Renal cortical epithelial cell (primary cell): ENCODE measurements around the gene DAND5. TPM values are rescaled to one million over a fixed set of nuclear protein-coding genes. Genes with fewer than 3 reads are reported as not detected.
"Not testable (repeated sequence)": the region's sequence is repeated elsewhere in the genome, so short reads cannot be mapped to it uniquely, and the experiment has no call there.

ENCODE experiments used
- DNase-seq: peaks from one replicate; pipeline ENCODE4 v3.0.0-alpha.2; 2011; ENCODE audit warnings: low read depth
- total RNA-seq: library from RNA; depleted of rRNA; stranded (reverse); fragments of >200 nt; gene quantifications from 2 replicates; pipeline ENCODE4 v1.2.3, GENCODE V29; 2014

Gene DAND5
- total RNA-seq, 1 donor from 2014 or later, result 0.05 TPM

- peak; percentile 89 for DNase-seq
Measured at GRCh38 chr19:12945479-12946091, 23.8 kb upstream of the DAND5 start, which contains the start of gene RAD23A. TSS of gene RAD23A (plus strand) at chr19:12945862. CDS start at chr19:12945949, 87 bp downstream.

- DNase-seq, result peak; percentile 48
Measured at GRCh38 chr19:12946092-12946721, 23.2 kb upstream of the DAND5 start.

DNA sequence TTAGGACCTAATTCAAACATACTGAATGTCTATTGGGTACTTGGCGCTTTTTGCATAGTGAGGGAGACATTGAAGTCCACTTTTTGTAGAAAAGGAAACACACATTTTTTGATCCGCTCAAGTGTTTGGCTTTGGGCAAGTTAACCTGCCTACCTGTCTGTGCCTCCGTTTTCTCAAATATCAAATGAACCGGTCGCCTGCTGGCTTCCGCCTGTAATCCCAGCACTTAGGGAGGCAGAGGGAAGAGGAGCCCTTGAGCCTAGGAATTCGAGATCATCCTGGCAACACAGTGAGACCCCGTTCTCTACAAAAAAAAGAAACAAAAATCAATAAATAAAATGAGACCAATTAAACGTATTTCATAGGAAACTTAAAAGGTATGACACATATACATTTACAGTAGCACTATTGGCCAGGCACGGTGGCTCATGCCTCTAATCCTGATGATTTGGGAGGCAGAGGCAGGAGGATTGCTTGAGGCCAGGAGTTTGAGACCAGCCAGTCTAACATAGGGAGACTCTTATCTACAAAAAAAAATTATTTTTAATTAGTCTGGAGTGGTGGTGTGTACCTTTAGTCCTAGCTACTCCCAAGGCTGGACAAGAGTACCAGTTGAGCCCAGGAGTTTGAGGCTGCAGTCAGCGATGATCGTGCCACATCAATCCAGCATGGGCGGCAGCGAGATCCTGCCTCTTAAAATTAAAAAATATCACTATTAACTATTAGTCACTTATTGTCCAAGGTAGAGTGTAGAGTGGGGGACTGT is 22.5 kb upstream of the DAND5 start:
- DNase-seq, result no peak

GRCh38 chr19:12947702-12948611 is 21.4 kb upstream of the DAND5 start:
- no peak for DNase-seq

DNA sequence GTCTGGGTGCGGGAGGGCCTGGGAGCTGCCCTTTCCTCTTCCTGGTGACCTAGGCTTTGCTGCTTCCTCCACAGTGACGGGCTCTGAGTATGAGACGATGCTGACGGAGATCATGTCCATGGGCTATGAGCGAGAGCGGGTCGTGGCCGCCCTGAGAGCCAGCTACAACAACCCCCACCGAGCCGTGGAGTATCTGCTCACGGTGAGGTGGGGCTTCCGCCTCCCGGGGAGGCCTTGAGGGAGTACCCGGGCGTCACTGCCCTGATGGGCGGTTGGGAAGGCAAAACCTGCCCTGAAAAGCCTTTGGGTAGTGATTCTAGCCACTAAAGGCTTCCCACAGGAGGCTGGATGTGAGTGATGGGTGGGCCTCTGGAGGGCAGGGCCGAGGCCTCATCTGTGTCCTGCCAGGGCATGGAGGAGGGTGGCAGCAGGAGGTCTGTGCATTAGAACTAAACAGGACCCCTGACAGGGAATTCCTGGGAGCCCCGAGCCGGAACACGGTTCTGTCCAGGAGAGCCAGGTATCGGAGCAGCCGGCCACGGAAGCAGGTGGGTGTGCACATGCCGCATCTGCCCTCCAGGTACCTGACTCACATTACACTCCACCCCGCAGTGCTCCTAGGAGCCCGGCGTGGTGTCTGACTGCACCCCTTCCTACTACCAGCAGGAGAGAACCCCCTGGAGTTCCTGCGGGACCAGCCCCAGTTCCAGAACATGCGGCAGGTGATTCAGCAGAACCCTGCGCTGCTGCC is 20.6 kb upstream of the DAND5 start:
- DNase-seq, result no peak

DNA sequence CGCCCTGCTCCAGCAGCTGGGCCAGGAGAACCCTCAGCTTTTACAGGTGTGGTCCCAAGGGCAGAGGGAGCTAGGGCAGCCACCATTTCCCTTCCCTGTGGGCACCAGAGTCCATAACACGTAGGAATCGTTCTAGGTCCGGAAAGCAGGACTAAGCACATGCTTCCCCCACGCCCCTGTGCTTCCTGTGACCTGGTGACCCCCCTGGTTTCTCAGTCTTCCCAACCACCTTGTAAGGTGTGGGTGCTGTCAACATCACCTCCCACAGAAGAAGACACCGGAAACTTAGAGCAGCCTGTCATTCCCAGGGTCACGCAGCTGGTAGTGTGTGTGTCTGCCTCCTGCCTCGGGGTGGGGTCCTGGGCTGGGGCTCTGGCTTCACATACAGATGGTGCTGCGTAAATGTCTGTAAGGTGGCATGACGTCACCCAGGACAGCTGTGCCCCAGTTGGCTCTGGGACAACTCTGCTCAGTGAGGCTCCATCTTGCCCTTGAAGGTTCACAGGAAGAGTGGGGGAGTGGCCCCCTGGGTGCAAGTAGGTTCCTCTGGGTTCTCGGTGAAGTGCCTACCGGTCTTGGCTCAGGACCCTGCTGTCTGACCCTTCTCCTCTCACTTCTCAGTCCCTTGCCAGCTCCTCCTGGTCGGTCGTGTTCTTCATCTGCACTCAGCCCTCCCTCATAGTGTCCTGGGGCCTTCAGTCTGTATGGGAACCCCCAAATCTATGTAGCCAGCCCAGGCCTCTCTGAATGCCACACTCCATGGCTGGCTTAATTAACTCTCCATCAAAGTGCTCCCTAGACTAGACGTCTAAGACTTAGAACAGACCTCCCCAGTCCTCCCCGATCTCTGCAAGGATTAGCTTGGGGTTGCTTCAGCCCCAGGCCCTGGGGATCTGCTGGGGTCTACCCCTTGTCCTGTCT is 19.8 kb upstream of the DAND5 start:
- DNase-seq, result no peak

- not testable (repeated sequence) for DNase-seq
Measured at GRCh38 chr19:12952050-12952449, 17.3 kb upstream of the DAND5 start.

DNA sequence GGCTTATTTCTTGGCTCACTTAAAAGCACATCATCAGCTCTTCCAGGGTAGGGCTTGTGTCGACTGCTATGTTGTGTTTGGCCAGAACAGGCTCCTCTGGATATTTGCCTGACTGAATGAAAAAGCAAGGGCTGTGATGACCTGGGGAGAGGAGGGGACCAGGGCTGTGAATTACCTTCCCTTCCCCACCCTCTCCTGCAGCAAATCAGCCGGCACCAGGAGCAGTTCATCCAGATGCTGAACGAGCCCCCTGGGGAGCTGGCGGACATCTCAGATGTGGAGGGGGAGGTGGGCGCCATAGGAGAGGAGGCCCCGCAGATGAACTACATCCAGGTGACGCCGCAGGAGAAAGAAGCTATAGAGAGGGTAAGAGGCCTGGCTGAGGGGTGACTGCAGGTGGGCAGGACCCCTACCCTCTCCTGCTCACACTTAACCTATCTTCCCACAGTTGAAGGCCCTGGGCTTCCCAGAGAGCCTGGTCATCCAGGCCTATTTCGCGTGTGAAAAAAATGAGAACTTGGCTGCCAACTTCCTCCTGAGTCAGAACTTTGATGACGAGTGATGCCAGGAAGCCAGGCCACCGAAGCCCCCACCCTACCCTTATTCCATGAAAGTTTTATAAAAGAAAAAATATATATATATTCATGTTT is 16.8 kb upstream of the DAND5 start:
- no peak for DNase-seq

DNA sequence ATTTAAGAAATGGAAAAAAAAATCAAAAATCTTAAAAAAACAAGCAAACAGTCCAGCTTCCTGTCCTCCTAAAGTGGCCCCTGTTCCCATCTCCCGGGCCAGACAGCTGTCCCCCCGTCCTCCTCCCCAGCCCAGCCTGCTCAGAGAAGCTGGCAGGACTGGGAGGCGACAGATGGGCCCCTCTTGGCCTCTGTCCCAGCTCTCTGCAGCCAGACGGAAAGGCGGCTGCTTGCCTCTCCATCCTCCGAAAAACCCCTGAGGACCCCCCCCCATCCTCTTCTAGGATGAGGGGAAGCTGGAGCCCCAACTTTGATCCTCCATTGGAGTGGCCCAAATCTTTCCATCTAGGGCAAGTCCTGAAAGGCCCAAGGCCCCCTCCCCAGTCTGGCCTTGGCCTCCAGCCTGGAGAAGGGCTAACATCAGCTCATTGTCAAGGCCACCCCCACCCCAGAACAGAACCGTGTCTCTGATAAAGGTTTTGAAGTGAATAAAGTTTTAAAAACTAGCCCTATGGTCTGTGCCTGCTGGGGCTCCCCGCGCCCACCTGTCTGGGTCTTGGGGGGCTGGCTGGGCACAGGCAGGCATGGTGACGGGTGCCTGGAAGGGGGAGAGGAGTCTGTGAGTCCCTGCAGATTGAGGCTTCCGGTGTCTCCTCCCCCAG is 16.1 kb upstream of the DAND5 start:
- no peak for DNase-seq

DNA sequence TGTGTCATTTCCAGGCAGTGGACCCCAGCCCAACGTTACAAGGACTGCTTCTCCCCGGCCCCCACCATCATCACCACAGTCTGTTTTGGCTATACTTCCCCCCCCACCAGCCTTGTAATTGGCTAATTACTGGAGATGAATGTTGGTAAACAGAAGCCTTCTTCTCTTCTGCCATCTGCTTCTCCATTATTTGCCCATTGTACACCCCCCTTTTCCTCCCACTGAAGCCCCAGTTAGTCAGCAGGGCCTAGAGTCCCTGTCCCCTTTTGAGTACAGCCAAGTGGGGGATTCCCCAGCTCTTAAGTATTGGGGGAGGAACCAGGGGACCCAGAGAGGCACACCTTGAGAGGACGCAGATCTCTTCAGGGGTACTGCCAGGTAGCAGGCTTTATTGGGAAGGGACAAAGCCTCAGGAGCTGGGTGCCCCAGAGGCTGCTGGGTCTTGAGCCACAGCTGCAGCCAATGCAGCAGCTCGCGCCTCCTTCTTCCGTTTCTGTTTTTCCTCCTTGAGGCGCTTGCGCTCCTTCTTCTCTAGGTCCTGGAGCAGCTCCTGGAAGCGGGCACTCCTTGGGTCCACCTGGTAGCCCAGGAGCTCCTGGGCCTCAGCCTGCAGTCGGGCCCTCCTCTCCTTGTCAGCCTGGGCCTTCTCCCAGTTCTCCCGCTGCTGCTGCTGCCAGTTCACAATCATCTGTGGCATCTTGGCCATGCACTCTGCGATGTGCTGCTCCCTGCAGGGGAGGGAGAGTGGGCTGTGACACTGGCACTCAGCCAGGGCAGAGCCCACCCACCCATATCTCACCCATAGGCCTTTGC is 15.4 kb upstream of the DAND5 start:
- DNase-seq, result no peak

DNA sequence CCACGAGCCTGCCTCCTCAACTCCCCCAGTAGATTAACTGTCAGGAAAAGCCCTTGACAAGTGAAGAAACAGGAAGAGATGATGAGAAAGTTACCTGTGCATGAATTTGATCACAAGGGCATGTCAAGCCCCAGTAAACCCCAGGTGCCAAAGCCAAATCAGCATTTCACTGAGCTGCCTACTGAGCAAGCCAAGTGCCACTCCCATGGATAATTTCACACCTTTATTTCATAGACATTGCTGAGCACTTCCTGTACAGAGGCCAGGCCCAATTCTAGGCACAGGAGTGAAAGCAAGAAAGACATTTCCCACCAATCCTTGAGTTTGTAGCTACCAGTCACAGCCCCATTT is 14.8 kb upstream of the DAND5 start:
- DNase-seq, result no peak

- DNase-seq, result not testable (repeated sequence)
Measured at GRCh38 chr19:12955575-12955974, 13.8 kb upstream of the DAND5 start.

DNA sequence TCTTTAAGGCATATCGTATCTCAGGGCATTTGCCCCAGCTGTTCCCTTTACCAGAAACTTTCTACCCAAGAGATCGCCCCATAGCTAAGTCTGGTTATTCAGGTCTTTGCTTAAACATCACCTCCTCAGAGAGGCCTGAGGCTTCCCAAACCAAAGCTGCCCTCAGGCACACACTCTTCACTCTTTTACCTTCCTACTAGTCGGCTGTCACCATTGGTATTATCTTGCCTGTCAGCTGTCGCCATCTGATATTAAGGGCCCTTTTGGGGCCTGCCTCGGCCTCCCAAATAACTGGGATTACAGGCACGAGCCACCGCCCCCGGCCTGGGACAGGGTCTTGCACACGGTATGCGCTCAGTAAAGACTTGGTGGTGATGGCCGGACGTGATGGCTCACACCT is 13.4 kb upstream of the DAND5 start:
- no peak for DNase-seq

DNA sequence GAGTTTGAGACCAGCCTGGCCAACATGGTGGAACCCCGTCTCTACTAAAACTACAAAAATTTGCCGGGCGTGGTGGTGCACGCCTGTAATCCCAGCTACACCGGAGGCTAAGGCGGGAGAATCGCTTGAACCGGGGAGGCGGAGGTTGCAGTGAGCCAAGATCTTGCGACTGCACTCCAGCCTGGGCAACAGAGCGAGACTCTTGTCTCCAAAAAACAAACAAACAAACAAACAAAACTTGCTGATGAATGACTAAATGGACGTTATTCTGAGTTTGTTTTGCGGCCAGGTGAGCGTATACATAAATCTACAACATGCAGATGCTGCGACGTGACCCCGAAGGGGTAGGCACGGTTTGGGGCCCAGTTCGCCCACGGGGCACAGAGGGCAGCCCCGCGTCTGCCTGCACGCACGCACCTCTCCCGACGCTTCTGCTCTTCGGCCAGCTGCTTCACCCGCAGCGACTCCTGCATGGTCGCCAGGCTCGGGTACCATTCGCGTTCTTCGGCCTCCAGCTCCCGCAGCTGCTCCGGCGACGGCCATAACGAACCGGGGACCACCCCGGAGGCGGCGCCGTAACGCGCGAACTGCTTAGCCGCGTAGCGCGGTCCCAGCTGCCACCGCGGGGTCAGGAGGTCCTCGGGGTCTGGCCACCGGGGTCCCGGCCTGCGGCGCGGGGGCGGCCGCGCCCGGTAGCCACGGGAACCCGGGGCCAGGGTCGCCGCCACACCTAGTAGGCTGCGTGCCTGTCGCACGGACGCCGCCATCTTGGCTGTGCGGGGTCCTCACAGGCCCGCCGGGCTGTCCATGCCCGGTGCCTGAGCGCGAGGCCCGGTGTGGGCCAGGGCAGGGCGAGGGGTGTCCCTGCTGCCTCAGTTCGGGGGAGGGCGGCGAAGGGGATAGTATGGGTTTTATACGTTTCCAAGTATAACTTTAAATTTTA is 12.7 kb upstream of the DAND5 start, which contains the start of gene GADD45GIP1:
GADD45GIP1 (minus strand) TSS at position 778 of the 943 bp plus-strand sequence; CDS start at position 767, 11 bp downstream.
- no peak for DNase-seq

- DNase-seq, result not testable (repeated sequence)
Measured at GRCh38 chr19:12957389-12957952, 11.9 kb upstream of the DAND5 start.

DNA sequence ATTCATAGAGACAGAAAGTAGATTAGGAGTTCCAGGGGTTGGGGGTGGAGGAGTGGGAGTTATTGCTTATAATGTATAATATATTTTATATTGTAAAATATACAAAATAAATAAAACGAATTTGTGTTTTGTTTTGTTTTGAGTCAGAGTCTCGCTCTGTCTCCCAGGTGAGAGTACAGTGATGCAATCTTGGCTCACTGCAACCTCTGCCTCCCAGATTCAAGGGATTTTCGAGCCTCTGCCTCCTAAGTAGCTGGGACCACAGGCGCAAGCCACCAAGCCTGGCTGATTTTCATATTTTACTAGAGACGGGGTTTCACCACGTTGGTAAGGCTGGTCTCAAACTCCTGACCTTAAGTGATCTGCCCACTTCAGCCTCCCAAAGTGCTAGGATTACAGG is 9.9 kb upstream of the DAND5 start:
- no peak for DNase-seq
